ENCODE measurements around the gene SCLT1. TPM values are rescaled to one million over a fixed set of nuclear protein-coding genes. Genes with fewer than 3 reads are reported as not detected.

Gene SCLT1
- total RNA-seq, 2 donors from 2014 or later: 11.4 to 12.0 TPM

GRCh38 chr4:128879283-128879682 is 214.1 kb downstream of the SCLT1 start:
- Mint-ChIP-seq H3K4me3 (no peak overlapping the region), H3K9me3 (no peaks in the 10 kb centered on the region), H3K27ac (no peak overlapping the region), H3K4me1 (no peaks in the 10 kb centered on the region), H3K36me3 (ENCODE audit: low read depth) (peaks cover 5% of the 10 kb centered on the region), H3K27me3 (ENCODE audit: insufficient read depth) (no peaks in the 10 kb centered on the region)
- no peak for DNase-seq
- no peaks in the 10 kb centered on the region for H3K4me1 ChIP-seq (ENCODE audit: control insufficient read depth, insufficient read depth, low read length)
- 77% methylated on average over 1 of the region's 2 CpGs; no CpG with 5 or more reads in 1 of the 2 experiments for WGBS, 2 experiments (ENCODE audit: insufficient coverage in 1 of 2, insufficient read length in 1 of 2)
- H3K27ac ChIP-seq (ENCODE audit: low read depth, low read length): no peak overlapping the region
- no peaks in the 10 kb centered on the region for H3K27me3 ChIP-seq (ENCODE audit: control insufficient read depth, insufficient read depth, low read length, poor library complexity, severe bottlenecking)
- no peak for TF ChIP-seq CTCF (conservative IDR thresholded peaks at IDR 0.05)
- peaks cover 20% of the 10 kb centered on the region for H3K36me3 ChIP-seq (ENCODE audit: control insufficient read depth, insufficient read depth, low read length)
- no peaks in the 10 kb centered on the region for H3K9me3 ChIP-seq (ENCODE audit: control insufficient read depth, low read length)
- H3K4me3 ChIP-seq (ENCODE audit: low read length): no peak overlapping the region
- no peak overlapping the region for H3K9ac ChIP-seq (ENCODE audit: extremely low read depth, low read length, poor library complexity, severe bottlenecking)

GRCh38 chr4:128877934-128878333 is 215.4 kb downstream of the SCLT1 start:
- H3K9me3 Mint-ChIP-seq: no peaks in the 10 kb centered on the region
- no peaks in the 10 kb centered on the region for H3K27me3 ChIP-seq (ENCODE audit: control insufficient read depth, insufficient read depth, low read length, poor library complexity, severe bottlenecking)
- H3K27me3 Mint-ChIP-seq (ENCODE audit: insufficient read depth): no peaks in the 10 kb centered on the region
- H3K27ac Mint-ChIP-seq: no peak overlapping the region
- H3K9ac ChIP-seq (ENCODE audit: extremely low read depth, low read length, poor library complexity, severe bottlenecking): no peak overlapping the region
- H3K4me3 Mint-ChIP-seq: no peak overlapping the region
- H3K27ac ChIP-seq (ENCODE audit: low read depth, low read length): no peak overlapping the region
- H3K4me3 ChIP-seq (ENCODE audit: low read length): no peak overlapping the region
- DNase-seq: no peak
- no peaks in the 10 kb centered on the region for H3K4me1 ChIP-seq (ENCODE audit: control insufficient read depth, insufficient read depth, low read length)
- peaks cover 6% of the 10 kb centered on the region for H3K36me3 Mint-ChIP-seq (ENCODE audit: low read depth)
- no peak for TF ChIP-seq CTCF (conservative IDR thresholded peaks at IDR 0.05)
- WGBS, 2 experiments (ENCODE audit: insufficient coverage in 1 of 2, insufficient read length in 1 of 2): 100% methylated on average over 3 of the region's 4 CpGs; no CpG with 5 or more reads in 1 of the 2 experiments
- H3K9me3 ChIP-seq (ENCODE audit: control insufficient read depth, low read length): no peaks in the 10 kb centered on the region
- H3K4me1 Mint-ChIP-seq: no peaks in the 10 kb centered on the region
- H3K36me3 ChIP-seq (ENCODE audit: control insufficient read depth, insufficient read depth, low read length): peaks cover 32% of the 10 kb centered on the region

GRCh38 chr4:128876200-128876599 is 217.1 kb downstream of the SCLT1 start:
- Mint-ChIP-seq H3K4me1 (no peaks in the 10 kb centered on the region), H3K27me3 (ENCODE audit: insufficient read depth) (no peaks in the 10 kb centered on the region), H3K36me3 (ENCODE audit: low read depth) (peaks cover 24% of the 10 kb centered on the region), H3K9me3 (no peaks in the 10 kb centered on the region), H3K27ac (no peak overlapping the region), H3K4me3 (no peak overlapping the region)
- DNase-seq: no peak
- H3K27ac ChIP-seq (ENCODE audit: low read depth, low read length): no peak overlapping the region
- H3K9ac ChIP-seq (ENCODE audit: extremely low read depth, low read length, poor library complexity, severe bottlenecking): no peak overlapping the region
- 88 to 90% methylated on average over 2 of the region's 2 CpGs for WGBS, 2 experiments (ENCODE audit: insufficient coverage in 1 of 2, insufficient read length in 1 of 2)
- peaks cover 50% of the 10 kb centered on the region for H3K36me3 ChIP-seq (ENCODE audit: control insufficient read depth, insufficient read depth, low read length)
- no peaks in the 10 kb centered on the region for H3K4me1 ChIP-seq (ENCODE audit: control insufficient read depth, insufficient read depth, low read length)
- H3K4me3 ChIP-seq (ENCODE audit: low read length): no peak overlapping the region
- no peaks in the 10 kb centered on the region for H3K9me3 ChIP-seq (ENCODE audit: control insufficient read depth, low read length)
- TF ChIP-seq CTCF (conservative IDR thresholded peaks at IDR 0.05): no peak
- no peaks in the 10 kb centered on the region for H3K27me3 ChIP-seq (ENCODE audit: control insufficient read depth, insufficient read depth, low read length, poor library complexity, severe bottlenecking)

Measured in endodermal cell (in vitro differentiated cells).